Endothelial cell of umbilical vein (primary cell): ENCODE results near the gene LUZP2. TPM values are rescaled to one million over a fixed set of nuclear protein-coding genes. Genes with fewer than 3 reads are reported as not detected.

ENCODE experiments used
- BruUV-seq: library from RNA; stranded (reverse); fragments of 400-500 nt; replicated peaks from 2 replicates; lab custom pipeline; 2021; lab: Mats Ljungman, UMichigan
- CTCF ChIA-PET: fragments of 300-600, 350-600 bp; sonication (Branson Sonifier 250); formaldehyde crosslinking; loops from one replicate; lab custom pipeline; 2021; ENCODE audit warnings: antibody characterized with exemption, inconsistent platforms; lab: Charles Lee
- POLR2A ChIA-PET: fragments of 300-600, 350-600 bp; sonication (Branson Sonifier 250); formaldehyde crosslinking; loops from one replicate; lab custom pipeline; 2021; ENCODE audit warnings: antibody characterized with exemption, inconsistent platforms; lab: Charles Lee
- DNase-seq: peaks from one replicate; pipeline ENCODE4 v3.0.0-alpha.2; 2011; ENCODE audit warnings: low read depth, low spot score
- FAIRE-seq: peaks from 2 replicates; lab custom pipeline; 2011; peaks lifted over from hg19 to GRCh38; lab: Jason Lieb, UNC
- H2AFZ ChIP-seq: 2 replicates; pipeline ENCODE4 v1.6.0; 2012; ENCODE audit warnings: low read depth, low read length, control low read depth, inconsistent platforms
- H3K27ac ChIP-seq: 2 replicates; pipeline ENCODE4 v1.5.1; 2011; ENCODE audit warnings: low read depth, mild to moderate bottlenecking, control low read depth, low read length, moderate library complexity; ENCODE audit not compliant: insufficient read depth
- H3K27me3 ChIP-seq, 2 experiments: 2 replicates each; pipeline versions ENCODE4 v1.6.0 to v1.6.1; 2011; ENCODE audit warnings: low read length in 2 of 2, mixed read lengths in 1 of 2; ENCODE audit not compliant: control insufficient read depth in 2 of 2, insufficient read depth in 2 of 2
- H3K36me3 ChIP-seq, 2 experiments: 2 replicates in 1 of 2; 3 replicates in 1 of 2; pipeline ENCODE4 v1.5.1; 2011; ENCODE audit warnings: low read length in 2 of 2, mild to moderate bottlenecking in 1 of 2, moderate library complexity in 1 of 2; ENCODE audit not compliant: control insufficient read depth in 2 of 2, insufficient read depth in 2 of 2; ENCODE audit errors: extremely low read depth in 1 of 2
- H3K4me1 ChIP-seq: 3 replicates; pipeline ENCODE4 v1.5.1; 2011; ENCODE audit warnings: mild to moderate bottlenecking, low read length; ENCODE audit not compliant: control insufficient read depth, insufficient read depth; ENCODE audit errors: extremely low read depth
- H3K4me2 ChIP-seq: 2 replicates; pipeline ENCODE4 v1.6.1; 2011; ENCODE audit warnings: low read length, control low read depth, mixed read lengths; ENCODE audit not compliant: insufficient read depth
- H3K4me3 ChIP-seq, 3 experiments: fragments of 200-600 bp in 1 of 3; sonication (generic), shearing (Covaris generic) in 1 of 3; replicated peaks in 1 of 3; 2 replicates each; pipeline ENCODE4 v1.5.1; 2011 to 2016; ENCODE audit warnings: control low read depth in 3 of 3, low read length in 3 of 3, mild to moderate bottlenecking in 2 of 3, inconsistent platforms in 1 of 3, low read depth in 1 of 3, moderate library complexity in 1 of 3; ENCODE audit not compliant: insufficient read depth in 1 of 3
- H3K79me2 ChIP-seq: 2 replicates; pipeline ENCODE4 v1.6.0; 2012; ENCODE audit warnings: low read length, inconsistent platforms; ENCODE audit not compliant: control insufficient read depth, insufficient read depth
- H3K9ac ChIP-seq: replicated peaks from 2 replicates; pipeline ENCODE3; 2011; ENCODE audit warnings: low read length, control low read depth; ENCODE audit not compliant: insufficient read depth; ENCODE audit errors: extremely low read depth
- H3K9me1 ChIP-seq: replicated peaks from 3 replicates; pipeline ENCODE4 v1.6.0; 2011; ENCODE audit warnings: mild to moderate bottlenecking, low read length; ENCODE audit not compliant: control insufficient read depth, insufficient read depth; ENCODE audit errors: extremely low read depth
- H3K9me3 ChIP-seq: replicated peaks from 2 replicates; pipeline ENCODE4 v1.5.1; 2012; ENCODE audit warnings: low read length, inconsistent platforms; ENCODE audit not compliant: control insufficient read depth, insufficient read depth
- H4K20me1 ChIP-seq: replicated peaks from 2 replicates; pipeline ENCODE3; 2011; ENCODE audit warnings: mild to moderate bottlenecking, low read length; ENCODE audit not compliant: control insufficient read depth, insufficient read depth; ENCODE audit errors: extremely low read depth
- EZH2 ChIP-seq: IDR thresholded peaks from 2 replicates; pipeline ENCODE4 v1.6.1; 2012; ENCODE audit warnings: borderline replicate concordance, low read depth, mild to moderate bottlenecking, moderate library complexity, low read length, inconsistent platforms; ENCODE audit not compliant: severe bottlenecking
- FOS ChIP-seq: IDR thresholded peaks from 2 replicates; pipeline ENCODE4 v1.6.1; 2011; ENCODE audit warnings: mild to moderate bottlenecking, low read length, moderate library complexity, borderline replicate concordance; ENCODE audit not compliant: insufficient read depth
- GATA2 ChIP-seq: IDR thresholded peaks from 2 replicates; pipeline ENCODE4 v1.7.0; 2011; ENCODE audit warnings: low read depth, mild to moderate bottlenecking, moderate library complexity, mixed read lengths, low read length; ENCODE audit not compliant: insufficient read length, insufficient read depth
- JUN ChIP-seq: IDR thresholded peaks from 2 replicates; pipeline ENCODE4 v1.6.1; 2011; ENCODE audit warnings: borderline replicate concordance, low read depth; ENCODE audit not compliant: insufficient read length, insufficient read depth
- MYC ChIP-seq: IDR thresholded peaks from one replicate; pipeline ENCODE4 v1.6.1; 2011; ENCODE audit warnings: mild to moderate bottlenecking, low read depth, low read length
- POLR2A ChIP-seq: IDR thresholded peaks from 2 replicates; pipeline ENCODE4 v1.6.1; 2012; ENCODE audit warnings: low read depth, mild to moderate bottlenecking, control low read depth, low read length
- POLR2AphosphoS5 ChIP-seq: IDR thresholded peaks from 2 replicates; pipeline ENCODE4 v1.6.1; 2012; ENCODE audit warnings: low read depth, mild to moderate bottlenecking, control low read depth, low read length, moderate library complexity; ENCODE audit not compliant: insufficient read depth
- dilution Hi-C: fragments of 300-500 bp; cut with MboI; formaldehyde crosslinking; loops from one replicate; pipeline ENCODE4 v1.15.0; 2019; ENCODE audit warnings: low sequenced_read_pairs; ENCODE audit not compliant: extremely low pct_ligation_motif_present
- intact Hi-C: fragments of 100-400 bp; cut with micrococcal nuclease; formaldehyde crosslinking; loops from one replicate; pipeline ENCODE4 v1.10.0; 2022
- polyA plus RNA-seq, 4 experiments: library from polyadenylated mRNA; depleted of rRNA in 3 of 4; stranded (reverse) in 3 of 4; unstranded in 1 of 4; fragments of >200 nt; gene quantifications; 2 replicates each; pipeline versions ENCODE4 v1.2.1 to v1.2.3, GENCODE V29; 2011 to 2012; ENCODE audit warnings: missing spikeins in 1 of 4
- total RNA-seq: library from RNA; stranded (reverse); gene quantifications from 2 replicates; pipeline ENCODE4 v1.2.3, GENCODE V29; 2021
- TF ChIP-seq, protein P1 (sequence below): IDR thresholded peaks from 2 replicates; pipeline ENCODE4 v1.6.1; 2011; ENCODE audit not compliant: insufficient read depth, insufficient read length
- TF ChIP-seq, protein P2 (sequence below), 2 donors: IDR thresholded peaks; 1 replicate in 1 of 2; 2 replicates in 1 of 2; pipeline ENCODE4 v1.5.1; 2011; ENCODE audit warnings: low read length in 2 of 2, mild to moderate bottlenecking in 2 of 2, moderate library complexity in 2 of 2, control low read depth in 1 of 2, inconsistent platforms in 1 of 2, low read depth in 1 of 2; ENCODE audit not compliant: insufficient read depth in 1 of 2; ENCODE audit errors: extremely low read depth in 1 of 2

Gene LUZP2
- total and polyA plus RNA-seq, 2 donors (not counting 3 experiments of a cell fraction or from before 2014, with no cell fraction given): 0.07 TPM; not detected in 1

DNA sequence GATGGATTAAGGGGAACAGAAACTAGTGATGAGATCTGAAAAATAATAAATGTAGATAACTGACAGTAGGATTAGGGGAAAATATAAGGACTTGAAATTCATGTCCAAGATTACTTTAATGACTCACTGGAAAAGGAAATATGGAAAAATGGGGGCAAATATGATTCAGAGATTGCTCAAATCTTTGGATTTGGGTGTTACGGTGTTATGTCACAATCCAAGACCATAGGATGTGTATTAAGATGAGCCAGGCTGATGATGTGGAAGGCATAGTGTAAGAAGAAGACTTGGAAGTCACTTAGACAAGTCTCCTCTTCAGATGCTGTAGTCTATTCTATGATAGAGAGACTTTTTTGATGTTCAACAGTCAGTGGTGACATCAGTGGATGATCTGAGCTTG is 323.7 kb downstream of the LUZP2 start:
- DNase-seq (no peak), FAIRE-seq (no peak)
- TF ChIP-seq, protein P1, sequence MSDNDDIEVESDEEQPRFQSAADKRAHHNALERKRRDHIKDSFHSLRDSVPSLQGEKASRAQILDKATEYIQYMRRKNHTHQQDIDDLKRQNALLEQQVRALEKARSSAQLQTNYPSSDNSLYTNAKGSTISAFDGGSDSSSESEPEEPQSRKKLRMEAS: no peak
- TF ChIP-seq EZH2 (no peak), POLR2A (no peak), MYC (no peak), JUN (no peak), GATA2 (no peak), POLR2AphosphoS5 (no peak), FOS (no peak)
- TF ChIP-seq, protein P2, sequence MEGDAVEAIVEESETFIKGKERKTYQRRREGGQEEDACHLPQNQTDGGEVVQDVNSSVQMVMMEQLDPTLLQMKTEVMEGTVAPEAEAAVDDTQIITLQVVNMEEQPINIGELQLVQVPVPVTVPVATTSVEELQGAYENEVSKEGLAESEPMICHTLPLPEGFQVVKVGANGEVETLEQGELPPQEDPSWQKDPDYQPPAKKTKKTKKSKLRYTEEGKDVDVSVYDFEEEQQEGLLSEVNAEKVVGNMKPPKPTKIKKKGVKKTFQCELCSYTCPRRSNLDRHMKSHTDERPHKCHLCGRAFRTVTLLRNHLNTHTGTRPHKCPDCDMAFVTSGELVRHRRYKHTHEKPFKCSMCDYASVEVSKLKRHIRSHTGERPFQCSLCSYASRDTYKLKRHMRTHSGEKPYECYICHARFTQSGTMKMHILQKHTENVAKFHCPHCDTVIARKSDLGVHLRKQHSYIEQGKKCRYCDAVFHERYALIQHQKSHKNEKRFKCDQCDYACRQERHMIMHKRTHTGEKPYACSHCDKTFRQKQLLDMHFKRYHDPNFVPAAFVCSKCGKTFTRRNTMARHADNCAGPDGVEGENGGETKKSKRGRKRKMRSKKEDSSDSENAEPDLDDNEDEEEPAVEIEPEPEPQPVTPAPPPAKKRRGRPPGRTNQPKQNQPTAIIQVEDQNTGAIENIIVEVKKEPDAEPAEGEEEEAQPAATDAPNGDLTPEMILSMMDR (IDR thresholded peaks at IDR 0.05; ENCODE audit: extremely low read depth in 1 of 2, insufficient read depth in 1 of 2, low read depth in 1 of 2, low read length in 2 of 2): no peak
- BruUV-seq: no TSS peak
- ChIA-PET POLR2A (no interaction called here), CTCF (no interaction called here)
- no peaks in the 10 kb centered on the region for H4K20me1 ChIP-seq
- intact Hi-C loops (no loop called here), dilution Hi-C loops (no loop called here)
- H3K9ac ChIP-seq: no peak overlapping the region
- no peak overlapping the region for H2AFZ ChIP-seq
- no peaks in the 10 kb centered on the region for H3K27me3 ChIP-seq
- no peaks in the 10 kb centered on the region for H3K36me3 ChIP-seq
- no peak overlapping the region for H3K4me3 ChIP-seq
- no peak overlapping the region for H3K4me2 ChIP-seq
- H3K9me3 ChIP-seq: no peaks in the 10 kb centered on the region
- no peak overlapping the region for H3K27ac ChIP-seq
- H3K4me1 ChIP-seq: no peaks in the 10 kb centered on the region
- H3K9me1 ChIP-seq: no peaks in the 10 kb centered on the region
- H3K79me2 ChIP-seq: no peaks in the 10 kb centered on the region
